Right lobe of liver (tissue), 4 donors: ENCODE measurements around the gene TCF4.

ENCODE experiments used
- CTCF ChIP-seq, 4 donors: fragments of 200-600 bp in 3 of 4; fragments of 450-650 bp in 1 of 4; IDR thresholded peaks; one replicate each; pipeline versions ENCODE4 v1.5.1 to v1.8.0; 2016 to 2022; ENCODE audit warnings: antibody characterized with exemption in 4 of 4, mild to moderate bottlenecking in 2 of 4
- POLR2A ChIP-seq: fragments of 450-650 bp; IDR thresholded peaks from one replicate; pipeline ENCODE4 v1.6.1; 2017; ENCODE audit warnings: antibody characterized with exemption, mild to moderate bottlenecking
- donor health status: DM: no; HTN: no; CAD: no.
- donor health status: DM: no; HTN: no; CAD: no.
- donor health status: DM: no; HTN: yes; CAD: no.

GRCh38 chr18:55425698-55426097, 162.3 kb downstream of the TCF4 start:
- TF ChIP-seq CTCF (IDR thresholded peaks at IDR 0.05): no peak
- TF ChIP-seq POLR2A: no peak
